Body of pancreas (tissue), 4 donors: ENCODE data around the gene UBR4.

Experiments used
- POLR2A ChIP-seq, 3 donors: fragments of 450-650 bp; IDR thresholded peaks; one replicate each; pipeline ENCODE4 v1.6.1; 2016; ENCODE audit warnings: antibody characterized with exemption in 3 of 3, mild to moderate bottlenecking in 2 of 3
- TF ChIP-seq, protein P1 (sequence below), 7 experiments: fragments of 450-650 bp in 4 of 7; fragments of 200-600 bp in 3 of 7; sonication (generic) in 3 of 7; IDR thresholded peaks; one replicate each; pipeline ENCODE4 v1.5.1; 2016 to 2019; ENCODE audit warnings: antibody characterized with exemption in 7 of 7

GRCh38 chr1:19036041-19036812 lies 173.8 kb downstream of the UBR4 start:
- TF ChIP-seq, protein P1, sequence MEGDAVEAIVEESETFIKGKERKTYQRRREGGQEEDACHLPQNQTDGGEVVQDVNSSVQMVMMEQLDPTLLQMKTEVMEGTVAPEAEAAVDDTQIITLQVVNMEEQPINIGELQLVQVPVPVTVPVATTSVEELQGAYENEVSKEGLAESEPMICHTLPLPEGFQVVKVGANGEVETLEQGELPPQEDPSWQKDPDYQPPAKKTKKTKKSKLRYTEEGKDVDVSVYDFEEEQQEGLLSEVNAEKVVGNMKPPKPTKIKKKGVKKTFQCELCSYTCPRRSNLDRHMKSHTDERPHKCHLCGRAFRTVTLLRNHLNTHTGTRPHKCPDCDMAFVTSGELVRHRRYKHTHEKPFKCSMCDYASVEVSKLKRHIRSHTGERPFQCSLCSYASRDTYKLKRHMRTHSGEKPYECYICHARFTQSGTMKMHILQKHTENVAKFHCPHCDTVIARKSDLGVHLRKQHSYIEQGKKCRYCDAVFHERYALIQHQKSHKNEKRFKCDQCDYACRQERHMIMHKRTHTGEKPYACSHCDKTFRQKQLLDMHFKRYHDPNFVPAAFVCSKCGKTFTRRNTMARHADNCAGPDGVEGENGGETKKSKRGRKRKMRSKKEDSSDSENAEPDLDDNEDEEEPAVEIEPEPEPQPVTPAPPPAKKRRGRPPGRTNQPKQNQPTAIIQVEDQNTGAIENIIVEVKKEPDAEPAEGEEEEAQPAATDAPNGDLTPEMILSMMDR (IDR thresholded peaks at IDR 0.05), result no peak
- TF ChIP-seq POLR2A (IDR thresholded peaks at IDR 0.05), result no peak
